ENCODE results near the gene LZTR1. TPM values are rescaled to one million over a fixed set of nuclear protein-coding genes. Genes with fewer than 3 reads are reported as not detected.

The LZTR1 gene
- total RNA-seq, 2 donors from 2014 or later = 31.6 to 61.7 TPM

DNA sequence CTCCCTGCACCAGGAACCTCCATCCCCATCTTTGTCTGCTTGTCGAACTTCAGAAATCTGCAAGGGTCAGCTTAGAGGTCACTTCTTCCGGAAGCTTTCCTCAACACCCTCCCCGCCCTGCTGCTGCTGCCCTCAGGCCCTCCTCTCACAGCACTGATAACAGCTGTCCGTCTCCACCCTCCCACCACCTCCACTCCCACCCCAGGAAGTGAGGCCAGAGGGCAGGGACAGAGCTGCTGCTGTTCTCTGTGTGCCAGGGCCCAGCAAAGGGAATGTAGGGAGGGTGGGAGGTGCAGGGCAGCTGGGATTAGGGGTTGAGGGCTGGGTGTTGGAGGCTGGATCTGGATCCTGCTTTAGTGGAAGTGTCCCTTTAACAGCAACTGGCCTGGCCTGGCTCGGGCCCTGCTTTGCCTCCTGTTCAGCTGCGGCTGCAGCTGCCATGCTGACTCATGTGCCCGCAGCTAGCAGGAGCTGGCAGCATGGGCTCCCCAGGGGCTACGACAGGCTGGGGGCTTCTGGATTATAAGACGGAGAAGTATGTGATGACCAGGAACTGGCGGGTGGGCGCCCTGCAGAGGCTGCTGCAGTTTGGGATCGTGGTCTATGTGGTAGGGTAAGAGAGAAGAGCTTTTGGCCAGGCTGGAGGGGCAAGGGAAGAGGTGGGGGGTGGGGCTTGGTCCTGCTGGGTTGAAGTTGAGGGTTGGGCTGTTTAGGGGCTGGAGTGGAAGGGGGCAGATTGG, 32.8 kb downstream of the LZTR1 start, which contains the start of gene P2RX6:
P2RX6 (plus strand) TSS at position 440 of the 740 bp plus-strand sequence; CDS start at position 450, 10 bp downstream.
- Histone ChIP-seq H3K9me3 (no peaks in the 10 kb centered on the region), H3K9ac (ENCODE audit: low read depth in 2 of 2, low read length in 2 of 2) (peak within 1 kb of the TSS; percentile 47 to 61), H3K27me3 (no peaks in the 10 kb centered on the region), H3K4me1 (peaks cover 9% of the 10 kb centered on the region), H3K27ac (peak within 1 kb of the TSS; percentile 37), H3K4me3 (peak within 1 kb of the TSS; percentile 34), H3K36me3 (no peaks in the 10 kb centered on the region)
- intact Hi-C loops (cut with DNase I) = no loop called here
- TF ChIP-seq, protein P1, sequence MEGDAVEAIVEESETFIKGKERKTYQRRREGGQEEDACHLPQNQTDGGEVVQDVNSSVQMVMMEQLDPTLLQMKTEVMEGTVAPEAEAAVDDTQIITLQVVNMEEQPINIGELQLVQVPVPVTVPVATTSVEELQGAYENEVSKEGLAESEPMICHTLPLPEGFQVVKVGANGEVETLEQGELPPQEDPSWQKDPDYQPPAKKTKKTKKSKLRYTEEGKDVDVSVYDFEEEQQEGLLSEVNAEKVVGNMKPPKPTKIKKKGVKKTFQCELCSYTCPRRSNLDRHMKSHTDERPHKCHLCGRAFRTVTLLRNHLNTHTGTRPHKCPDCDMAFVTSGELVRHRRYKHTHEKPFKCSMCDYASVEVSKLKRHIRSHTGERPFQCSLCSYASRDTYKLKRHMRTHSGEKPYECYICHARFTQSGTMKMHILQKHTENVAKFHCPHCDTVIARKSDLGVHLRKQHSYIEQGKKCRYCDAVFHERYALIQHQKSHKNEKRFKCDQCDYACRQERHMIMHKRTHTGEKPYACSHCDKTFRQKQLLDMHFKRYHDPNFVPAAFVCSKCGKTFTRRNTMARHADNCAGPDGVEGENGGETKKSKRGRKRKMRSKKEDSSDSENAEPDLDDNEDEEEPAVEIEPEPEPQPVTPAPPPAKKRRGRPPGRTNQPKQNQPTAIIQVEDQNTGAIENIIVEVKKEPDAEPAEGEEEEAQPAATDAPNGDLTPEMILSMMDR (IDR thresholded peaks at IDR 0.05) = no peak
- DNase-seq = peak; percentile 68

DNA sequence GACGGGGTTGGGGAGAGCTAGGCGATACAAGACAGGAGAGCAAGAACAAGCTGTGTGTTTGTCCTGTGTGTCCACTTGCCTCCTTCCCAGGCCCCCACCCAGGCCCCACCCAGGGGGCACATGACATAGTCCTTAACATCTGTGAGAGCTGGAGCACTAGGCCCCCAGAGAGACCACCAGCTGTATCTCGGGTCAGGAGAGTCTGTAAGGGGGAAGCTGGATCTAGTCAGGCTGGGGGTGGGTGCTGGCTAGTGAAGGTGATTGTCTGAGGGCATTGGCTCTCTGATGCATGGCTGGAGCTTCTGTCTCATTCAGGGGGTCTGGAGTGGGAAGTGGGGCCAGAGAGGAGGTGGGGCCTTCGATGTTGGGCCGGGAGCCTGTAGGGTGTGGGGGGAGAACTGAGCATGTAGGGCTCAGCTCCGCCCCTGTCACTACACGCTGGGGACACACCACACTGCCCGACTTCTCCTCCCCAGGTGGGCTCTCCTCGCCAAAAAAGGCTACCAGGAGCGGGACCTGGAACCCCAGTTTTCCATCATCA, 33.4 kb downstream of the LZTR1 start:
- intact Hi-C loops (cut with DNase I) = no loop called here
- H3K4me3 ChIP-seq = no peak overlapping the region

DNA sequence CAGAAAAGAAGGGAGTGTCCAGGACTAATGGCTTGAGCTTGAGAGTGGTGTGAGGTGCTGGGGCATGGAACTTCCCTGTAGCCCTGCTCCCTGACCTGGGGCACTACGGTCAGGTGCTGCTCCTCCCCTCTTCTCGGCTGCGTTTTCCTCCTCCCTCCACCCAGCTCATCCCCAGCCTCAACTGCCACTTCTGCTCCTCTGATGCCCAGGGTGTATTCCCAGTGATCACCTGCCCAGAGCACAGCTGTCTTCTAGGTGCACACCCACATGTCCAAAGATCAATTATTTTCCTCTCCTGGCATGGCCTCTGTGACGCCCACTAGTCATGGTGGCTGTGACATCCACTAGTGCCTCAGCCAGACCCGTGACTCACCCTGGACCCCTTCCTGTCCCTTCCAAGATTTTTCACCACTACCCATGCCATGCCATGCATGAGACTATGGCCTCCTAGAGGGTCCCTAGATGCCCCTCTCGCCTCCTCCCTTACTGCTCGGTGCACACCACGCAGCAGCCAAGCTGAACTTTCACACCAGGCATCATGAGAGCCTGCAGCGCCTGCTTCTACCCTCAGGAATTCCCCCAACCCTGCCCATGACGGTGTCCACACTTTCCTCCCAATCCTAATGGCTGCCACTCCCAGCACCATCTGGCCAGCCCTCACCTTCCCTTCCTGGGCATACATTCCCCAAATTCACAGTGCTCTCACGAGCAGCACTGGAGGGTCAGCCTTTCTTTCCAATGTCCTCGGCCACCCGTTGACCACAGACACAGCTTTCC, 34.7 kb downstream of the LZTR1 start:
- no peak overlapping the region for H3K9ac ChIP-seq (ENCODE audit: low read depth in 2 of 2, low read length in 2 of 2)
- no peaks in the 10 kb centered on the region for H3K27me3 ChIP-seq
- intact Hi-C loops (cut with DNase I) = no loop called here
- no peaks in the 10 kb centered on the region for H3K36me3 ChIP-seq
- H3K4me1 ChIP-seq = peaks cover 9% of the 10 kb centered on the region
- H3K4me3 ChIP-seq = no peak overlapping the region
- no peak overlapping the region for H3K27ac ChIP-seq
- H3K9me3 ChIP-seq = no peaks in the 10 kb centered on the region
- TF ChIP-seq, protein P1 (IDR thresholded peaks at IDR 0.05) = no peak
- no peak for DNase-seq

More for the DNA sequence above, 33.4 kb downstream of the LZTR1 start:
- Histone ChIP-seq H3K27ac (no peak overlapping the region), H3K4me1 (peaks cover 9% of the 10 kb centered on the region), H3K36me3 (no peaks in the 10 kb centered on the region), H3K9ac (ENCODE audit: low read depth in 2 of 2, low read length in 2 of 2) (no peak overlapping the region), H3K27me3 (no peaks in the 10 kb centered on the region), H3K9me3 (no peaks in the 10 kb centered on the region)
- DNase-seq = no peak
- TF ChIP-seq, protein P1 (IDR thresholded peaks at IDR 0.05) = no peak

DNA sequence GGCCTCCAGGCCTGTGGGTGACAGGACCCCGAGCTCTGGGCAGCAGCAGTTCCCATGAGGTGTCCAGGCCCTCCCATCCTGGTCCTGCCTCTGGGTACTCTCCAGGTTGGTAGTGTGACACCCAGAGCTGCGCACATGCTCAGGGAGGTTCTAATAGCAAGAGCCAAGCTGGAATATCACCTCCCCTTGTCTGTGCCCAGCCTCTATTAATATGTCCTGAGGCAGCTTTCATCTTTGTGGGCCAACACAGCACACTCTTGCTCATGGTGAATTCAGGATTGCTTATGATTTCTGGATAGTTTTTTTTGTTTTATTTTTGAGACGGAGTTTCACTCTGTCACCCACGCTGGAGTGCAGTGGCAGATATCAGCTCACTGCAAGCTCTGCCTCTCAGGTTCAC, 36.2 kb downstream of the LZTR1 start:
- no peaks in the 10 kb centered on the region for H3K36me3 ChIP-seq
- no peaks in the 10 kb centered on the region for H3K9me3 ChIP-seq
- DNase-seq = no peak
- no peak overlapping the region for H3K4me3 ChIP-seq
- intact Hi-C loops (cut with DNase I) = no loop called here
- H3K9ac ChIP-seq (ENCODE audit: low read depth in 2 of 2, low read length in 2 of 2) = no peak overlapping the region
- H3K27me3 ChIP-seq = no peaks in the 10 kb centered on the region
- TF ChIP-seq, protein P1 (IDR thresholded peaks at IDR 0.05) = no peak
- no peak overlapping the region for H3K27ac ChIP-seq
- peaks cover 9% of the 10 kb centered on the region for H3K4me1 ChIP-seq

DNA sequence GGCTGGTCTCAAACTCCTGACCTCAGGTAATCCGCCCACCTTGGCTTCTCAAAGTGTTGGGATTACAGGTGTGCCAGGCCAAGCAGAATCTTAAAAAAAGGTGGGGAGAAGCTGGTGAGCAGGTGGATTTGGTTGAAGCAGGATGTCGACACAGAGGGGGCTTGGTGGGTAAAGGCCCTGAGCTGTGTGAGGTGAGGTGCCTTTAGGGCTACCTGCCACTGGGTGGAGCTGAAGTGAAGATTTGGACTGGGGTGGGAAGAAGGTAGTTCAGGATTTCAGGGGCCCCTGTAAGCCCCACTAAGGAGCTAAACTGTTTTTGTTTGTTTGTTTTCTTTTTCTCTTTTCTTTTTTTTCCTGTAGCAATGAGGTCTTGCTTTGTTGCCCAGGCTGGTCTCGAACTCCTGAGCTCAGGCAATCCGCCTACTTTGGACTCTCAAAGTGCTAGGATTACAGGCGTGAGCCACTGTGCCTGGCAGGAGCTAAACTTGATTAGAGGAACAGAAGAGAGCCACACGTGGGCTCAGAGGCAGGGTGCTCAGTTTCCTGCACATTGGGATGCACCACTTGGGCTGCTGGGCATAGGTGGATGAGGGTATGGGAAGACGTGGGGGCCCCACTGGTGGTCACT, 38.8 kb downstream of the LZTR1 start:
- intact Hi-C loops (cut with DNase I) = no loop called here
- no peaks in the 10 kb centered on the region for H3K4me1 ChIP-seq
- no peaks in the 10 kb centered on the region for H3K36me3 ChIP-seq
- H3K9ac ChIP-seq (ENCODE audit: low read depth in 2 of 2, low read length in 2 of 2) = no peak overlapping the region
- no peaks in the 10 kb centered on the region for H3K27me3 ChIP-seq
- no peak overlapping the region for H3K4me3 ChIP-seq
- TF ChIP-seq, protein P1 (IDR thresholded peaks at IDR 0.05) = no peak
- no peak for DNase-seq
- H3K9me3 ChIP-seq = no peaks in the 10 kb centered on the region
- H3K27ac ChIP-seq = no peak overlapping the region
